ENCODE measurements around the gene SYNE2. TPM values are rescaled to one million over a fixed set of nuclear protein-coding genes. Genes with fewer than 3 reads are reported as not detected.

SYNE2 gene
- polyA plus RNA-seq, 1 donor from 2014 or later, result 82.3 TPM

- H3K27ac ChIP-seq (ENCODE audit: low read length), result no peak overlapping the region
- no peaks in the 10 kb centered on the region for H3K79me2 ChIP-seq (replicated peaks; ENCODE audit: insufficient read depth, low read length)
- no peak overlapping the region for H3K9ac ChIP-seq (ENCODE audit: low read length)
- H3K4me3 ChIP-seq (ENCODE audit: low read length), result no peak overlapping the region
- no peak overlapping the region for H2AFZ ChIP-seq (ENCODE audit: low read depth, low read length)
- TF ChIP-seq TAF1 (IDR thresholded peaks at IDR 0.05; ENCODE audit: low read depth) (no peak), POLR2AphosphoS5 (IDR thresholded peaks at IDR 0.05) (no peak), RAD21 (conservative IDR thresholded peaks at IDR 0.05) (no peak), REST (IDR thresholded peaks at IDR 0.05; ENCODE audit: borderline replicate concordance) (no peak), MXI1 (conservative IDR thresholded peaks at IDR 0.05; ENCODE audit: poor library complexity, severe bottlenecking) (no peak), CTCF (IDR thresholded peaks at IDR 0.05; ENCODE audit: poor library complexity, severe bottlenecking) (no peak), SMC3 (conservative IDR thresholded peaks at IDR 0.05; ENCODE audit: poor library complexity) (no peak), EZH2 (IDR thresholded peaks at IDR 0.05; ENCODE audit: borderline replicate concordance, insufficient read depth, low read length, poor library complexity, severe bottlenecking) (no peak), EP300 (conservative IDR thresholded peaks at IDR 0.05; ENCODE audit: poor library complexity, severe bottlenecking) (no peak)
- peaks cover 15% of the 10 kb centered on the region for H3K36me3 ChIP-seq (ENCODE audit: insufficient read depth, low read length)
- H3K4me2 ChIP-seq (ENCODE audit: low read length), result no peak overlapping the region
- H3K27me3 ChIP-seq (ENCODE audit: insufficient read depth, low read depth, low read length), result no peaks in the 10 kb centered on the region
- no peaks in the 10 kb centered on the region for H3K9me2 ChIP-seq (ENCODE audit: insufficient read depth, low read length)
- H3F3A ChIP-seq (ENCODE audit: insufficient read depth, low read length, poor library complexity, severe bottlenecking), result no peaks in the 10 kb centered on the region
- no peaks in the 10 kb centered on the region for H4K20me1 ChIP-seq (ENCODE audit: insufficient read depth)
- H3K9me3 ChIP-seq (ENCODE audit: low read length), result no peaks in the 10 kb centered on the region
Observed at GRCh38 chr14:64026600-64026999, 173.8 kb downstream of the SYNE2 start.

- H3K4me2 ChIP-seq (ENCODE audit: low read length), result no peak overlapping the region
- peaks cover 2% of the 10 kb centered on the region for H3K36me3 ChIP-seq (ENCODE audit: insufficient read depth, low read length)
- H4K20me1 ChIP-seq (ENCODE audit: insufficient read depth), result no peaks in the 10 kb centered on the region
Observed at GRCh38 chr14:64035143-64035542, 182.3 kb downstream of the SYNE2 start.

More at GRCh38 chr14:64035143-64035542, 182.3 kb downstream of the SYNE2 start:
- H3K27me3 ChIP-seq (ENCODE audit: insufficient read depth, low read depth, low read length), result no peaks in the 10 kb centered on the region
- H2AFZ ChIP-seq (ENCODE audit: low read depth, low read length), result no peak overlapping the region
- H3K9me3 ChIP-seq (ENCODE audit: low read length), result no peaks in the 10 kb centered on the region
- H3K9me2 ChIP-seq (ENCODE audit: insufficient read depth, low read length), result no peaks in the 10 kb centered on the region
- no peak overlapping the region for H3K27ac ChIP-seq (ENCODE audit: low read length)
- no peak overlapping the region for H3K4me3 ChIP-seq (ENCODE audit: low read length)
- no peaks in the 10 kb centered on the region for H3F3A ChIP-seq (ENCODE audit: insufficient read depth, low read length, poor library complexity, severe bottlenecking)
- TF ChIP-seq EZH2 (IDR thresholded peaks at IDR 0.05; ENCODE audit: borderline replicate concordance, insufficient read depth, low read length, poor library complexity, severe bottlenecking), result no peak
- TF ChIP-seq TAF1 (IDR thresholded peaks at IDR 0.05; ENCODE audit: low read depth), result no peak
- TF ChIP-seq MXI1 (conservative IDR thresholded peaks at IDR 0.05; ENCODE audit: poor library complexity, severe bottlenecking), result no peak
- TF ChIP-seq RAD21 (conservative IDR thresholded peaks at IDR 0.05), result no peak
- TF ChIP-seq CTCF (IDR thresholded peaks at IDR 0.05; ENCODE audit: poor library complexity, severe bottlenecking), result no peak
- TF ChIP-seq REST (IDR thresholded peaks at IDR 0.05; ENCODE audit: borderline replicate concordance), result no peak
- no peak for TF ChIP-seq POLR2AphosphoS5 (IDR thresholded peaks at IDR 0.05)
- no peak for TF ChIP-seq SMC3 (conservative IDR thresholded peaks at IDR 0.05; ENCODE audit: poor library complexity)
- no peak for TF ChIP-seq EP300 (conservative IDR thresholded peaks at IDR 0.05; ENCODE audit: poor library complexity, severe bottlenecking)
- H3K79me2 ChIP-seq (replicated peaks; ENCODE audit: insufficient read depth, low read length), result no peaks in the 10 kb centered on the region
- no peak overlapping the region for H3K9ac ChIP-seq (ENCODE audit: low read length)

Measured in neural cell (in vitro differentiated cells).